GM12874 (cell line): Measurements from ENCODE around the gene CDC42BPB.

ENCODE experiments used
- TF ChIP-seq, protein P1 (sequence below): IDR thresholded peaks from 2 replicates; pipeline ENCODE4 v1.5.1; 2011; ENCODE audit warnings: low read depth, mild to moderate bottlenecking, control low read depth, low read length, moderate library complexity; ENCODE audit not compliant: insufficient read depth

The CDC42BPB gene

GRCh38 chr14:103045371-103045869 lies 11.9 kb downstream of the CDC42BPB start:
- TF ChIP-seq, protein P1, sequence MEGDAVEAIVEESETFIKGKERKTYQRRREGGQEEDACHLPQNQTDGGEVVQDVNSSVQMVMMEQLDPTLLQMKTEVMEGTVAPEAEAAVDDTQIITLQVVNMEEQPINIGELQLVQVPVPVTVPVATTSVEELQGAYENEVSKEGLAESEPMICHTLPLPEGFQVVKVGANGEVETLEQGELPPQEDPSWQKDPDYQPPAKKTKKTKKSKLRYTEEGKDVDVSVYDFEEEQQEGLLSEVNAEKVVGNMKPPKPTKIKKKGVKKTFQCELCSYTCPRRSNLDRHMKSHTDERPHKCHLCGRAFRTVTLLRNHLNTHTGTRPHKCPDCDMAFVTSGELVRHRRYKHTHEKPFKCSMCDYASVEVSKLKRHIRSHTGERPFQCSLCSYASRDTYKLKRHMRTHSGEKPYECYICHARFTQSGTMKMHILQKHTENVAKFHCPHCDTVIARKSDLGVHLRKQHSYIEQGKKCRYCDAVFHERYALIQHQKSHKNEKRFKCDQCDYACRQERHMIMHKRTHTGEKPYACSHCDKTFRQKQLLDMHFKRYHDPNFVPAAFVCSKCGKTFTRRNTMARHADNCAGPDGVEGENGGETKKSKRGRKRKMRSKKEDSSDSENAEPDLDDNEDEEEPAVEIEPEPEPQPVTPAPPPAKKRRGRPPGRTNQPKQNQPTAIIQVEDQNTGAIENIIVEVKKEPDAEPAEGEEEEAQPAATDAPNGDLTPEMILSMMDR: no peak

DNA sequence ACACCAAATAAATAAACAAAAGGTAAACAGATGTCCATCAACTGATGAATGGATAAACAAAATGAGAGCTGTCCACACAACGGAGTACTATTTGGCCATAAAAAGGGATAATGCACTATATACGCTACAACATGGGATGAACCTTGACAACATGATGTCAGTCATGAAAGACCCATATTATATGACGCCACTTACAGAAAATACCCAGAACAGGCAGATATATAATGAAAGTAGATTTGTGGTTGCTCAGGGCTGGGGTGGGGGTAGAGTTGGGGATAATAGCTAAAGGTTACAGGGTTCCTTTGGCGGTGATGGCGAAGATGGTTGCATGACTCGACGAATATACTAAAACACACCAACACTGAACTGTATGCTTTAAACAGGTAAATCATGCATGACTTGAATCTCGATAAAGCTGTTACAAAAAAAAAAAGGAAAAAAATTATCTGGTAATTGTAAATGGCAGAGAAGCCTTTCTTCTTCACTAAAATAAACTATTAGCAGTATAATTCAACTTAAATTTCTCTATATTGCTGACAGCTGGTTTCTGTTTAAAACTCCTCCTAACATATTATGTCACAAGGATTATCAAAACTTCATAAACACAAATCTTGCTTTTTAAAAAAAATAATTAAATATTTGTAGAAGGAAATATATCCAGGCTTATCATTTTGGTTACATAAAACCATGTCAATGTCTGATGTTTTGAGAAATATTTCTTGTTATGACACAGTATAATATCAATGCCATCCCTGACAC lies 13.9 kb downstream of the CDC42BPB start:
- TF ChIP-seq, protein P1: no peak

- TF ChIP-seq, protein P1: no peak
These were observed 15.9 kb downstream of the CDC42BPB start for GRCh38 chr14:103041464-103041863.

- TF ChIP-seq, protein P1: no peak
These were observed 23.7 kb downstream of the CDC42BPB start for GRCh38 chr14:103033681-103034096.

GRCh38 chr14:103031956-103032355 lies 25.4 kb downstream of the CDC42BPB start:
- TF ChIP-seq, protein P1: no peak

GRCh38 chr14:103031566-103031911 lies 25.8 kb downstream of the CDC42BPB start:
- TF ChIP-seq, protein P1: no peak

GRCh38 chr14:103030741-103031565 lies 26.4 kb downstream of the CDC42BPB start:
- TF ChIP-seq, protein P1: no peak
